Naive thymus-derived CD8-positive, alpha-beta T cell (primary cell): Measurements from ENCODE around the gene DOK1. TPM values are rescaled to one million over a fixed set of nuclear protein-coding genes. Genes with fewer than 3 reads are reported as not detected.
A peak's percentile ranks its signal among the peaks of the same experiment; 100 is the strongest.

Source experiments
- ATAC-seq, 2 donors: fragments of 150-1000 bp; cut with Tn5 transposase in 1 of 2; sonication (Bioruptor Pico), chemical (Tn5 transposase) in 1 of 2; 1 replicate in 1 of 2; 2 replicates in 1 of 2; pipeline ENCODE4 v1.10.0; 2021; ENCODE audit warnings: mild to moderate bottlenecking in 2 of 2, moderate library complexity in 2 of 2
- POLR2A ChIA-PET: fragments of 350-600 bp; sonication (Branson Sonifier 250); formaldehyde crosslinking; loops from one replicate; lab custom pipeline; 2021; ENCODE audit warnings: antibody characterized with exemption; lab: Charles Lee
- DNase-seq, 10 donors: peaks; one replicate each; pipeline versions ENCODE4 v3.0.0 to v3.0.0-alpha.2; 2020 to 2022
- H3K27ac Mint-ChIP-seq, 10 donors: one replicate each; pipeline ENCODE4 v1.8.0; 2020 to 2022; ENCODE audit warnings: mild to moderate bottlenecking in 10 of 10, mixed read lengths in 10 of 10, moderate library complexity in 4 of 10, inconsistent platforms in 1 of 10
- H3K27me3 Mint-ChIP-seq, 5 donors: one replicate each; pipeline ENCODE4 v1.8.0; 2021 to 2022; ENCODE audit warnings: mixed read lengths in 5 of 5
- H3K36me3 Mint-ChIP-seq, 3 donors: one replicate each; pipeline ENCODE4 v1.8.0; 2020 to 2022; ENCODE audit warnings: mixed read lengths in 3 of 3, mild to moderate bottlenecking in 2 of 3, inconsistent platforms in 1 of 3
- H3K4me1 Mint-ChIP-seq, 4 donors: one replicate each; pipeline ENCODE4 v1.8.0; 2021 to 2022; ENCODE audit warnings: mixed read lengths in 4 of 4
- H3K4me3 Mint-ChIP-seq, 10 donors: one replicate each; pipeline ENCODE4 v1.8.0; 2020 to 2022; ENCODE audit warnings: mild to moderate bottlenecking in 10 of 10, mixed read lengths in 10 of 10, moderate library complexity in 6 of 10, inconsistent platforms in 1 of 10
- H3K9me3 Mint-ChIP-seq, 9 donors: one replicate each; pipeline ENCODE4 v1.8.0; 2020 to 2022; ENCODE audit warnings: mixed read lengths in 9 of 9, mild to moderate bottlenecking in 3 of 9, inconsistent platforms in 1 of 9, moderate library complexity in 1 of 9
- polyA plus RNA-seq, 3 donors: library from polyadenylated mRNA; unstranded; fragments of 300-500 nt; fragmentation: Illumina TruSeq; gene quantifications; one replicate each; pipeline ENCODE4 v1.2.3, GENCODE V29; 2021
- total RNA-seq, 8 experiments: library from RNA in 2 of 8; stranded (reverse) in 2 of 8; gene quantifications; one replicate each; pipeline ENCODE4 v1.2.3 and lab custom pipeline; 2021 to 2026

Gene DOK1
- 10 to 100 TPM; 21.0 to 23.1 TPM for total RNA-seq
- 10 to 100 TPM; 11.8 to 18.8 (median 15.9) TPM for polyA plus RNA-seq
- 2.0 to 26.6 (median 18.0) reads per million in 6 experiments for total RNA-seq (lab: John Stamatoyannopoulos, UW)

GRCh38 chr2:74553892-74554819 lies at the start of gene DOK1, which contains the start of gene LOXL3:
DOK1 (plus strand) TSS chr2:74554720; CDS start chr2:74554755, 35 bp downstream.
LOXL3 (minus strand) TSS chr2:74553942; CDS start chr2:74552634, 1,308 bp downstream.
- POLR2A ChIA-PET = interaction anchor here (0.6 to 1.1 kb wide), 5 partner anchors 23 to 82 kb away, joined by 3 to 5 read pairs (median 4); partner anchors contain the start of genes AUP1, HTRA2 and MRPL53
- H3K27ac Mint-ChIP-seq = peak within 1 kb of the TSS; percentile 66 to 95 (median 90)
- no peaks in the 10 kb centered on the region for H3K9me3 Mint-ChIP-seq

GRCh38 chr2:74505448-74506246 lies 48.9 kb upstream of the DOK1 start:
- peak overlapping the region in 9 of 10 donors; percentile 4 to 60 (median 33) for H3K4me3 Mint-ChIP-seq
- H3K4me1 Mint-ChIP-seq = peaks cover 22 to 65% (median 61%) of the 10 kb centered on the region in 4 donors
- H3K27me3 Mint-ChIP-seq = peaks cover 14 to 68% (median 43%) of the 10 kb centered on the region in 5 donors
- POLR2A ChIA-PET = interaction anchor here (1.0 to 2.5 kb wide), 7 partner anchors 10 to 83 kb away, joined by 3 to 17 read pairs (median 5); partner anchors contain the start of genes AUP1, CCDC142, DOK1 and HTRA2
- DNase-seq (no peak), ATAC-seq (no peak)
- H3K9me3 Mint-ChIP-seq = peaks cover 0 to 9% (median 0%) of the 10 kb centered on the region in 9 donors
- H3K27ac Mint-ChIP-seq = peak overlapping the region in 1 of 10 donors; percentile 44
- peaks cover 15 to 36% (median 31%) of the 10 kb centered on the region in 3 donors for H3K36me3 Mint-ChIP-seq

More at GRCh38 chr2:74553892-74554819, at the start of gene DOK1, which contains the start of gene LOXL3:
- peaks cover 12 to 26% (median 25%) of the 10 kb centered on the region in 4 donors for H3K4me1 Mint-ChIP-seq
- DNase-seq = peak; percentile 65 to 88 (median 78)
- no peaks in the 10 kb centered on the region for H3K36me3 Mint-ChIP-seq
- peak within 1 kb of the TSS; percentile 82 to 98 (median 92) for H3K4me3 Mint-ChIP-seq
- ATAC-seq = peak; percentile 77 to 79
- peaks cover 16 to 39% (median 27%) of the 10 kb centered on the region in 5 donors for H3K27me3 Mint-ChIP-seq

- ATAC-seq (peak; percentile 88 to 95), DNase-seq (peak; percentile 92 to 100 (median 98))
- Mint-ChIP-seq H3K9me3 (peaks cover 0 to 9% (median 0%) of the 10 kb centered on the region in 9 donors), H3K27me3 (peaks cover 14 to 64% (median 39%) of the 10 kb centered on the region in 5 donors), H3K4me3 (peak within 1 kb of the TSS; percentile 95 to 100 (median 99)), H3K36me3 (peaks cover 15 to 36% (median 31%) of the 10 kb centered on the region in 3 donors), H3K27ac (peak within 1 kb of the TSS; percentile 98 to 100 (median 100)), H3K4me1 (peaks cover 16 to 58% (median 54%) of the 10 kb centered on the region in 4 donors)
- POLR2A ChIA-PET = interaction anchor here (0.6 to 2.9 kb wide), 13 partner anchors 9 to 1330 kb away, joined by 3 to 17 read pairs (median 3); partner anchors contain the start of genes AUP1, CCDC142, HTRA2 and MOGS
Observed at GRCh38 chr2:74507145-74507925, 47.2 kb upstream of the DOK1 start, which contains the start of gene PCGF1. PCGF1 (minus strand) TSS chr2:74507695; CDS start chr2:74507668, 27 bp downstream.

- peaks cover 17 to 55% (median 50%) of the 10 kb centered on the region in 4 donors for H3K4me1 Mint-ChIP-seq
- peak; percentile 3 to 11 for ATAC-seq
Observed at GRCh38 chr2:74507926-74508520, 46.5 kb upstream of the DOK1 start.

GRCh38 chr2:74510272-74510671 lies 44.2 kb upstream of the DOK1 start:
- POLR2A ChIA-PET = interaction anchor here (0.9 to 2.7 kb wide), 4 partner anchors 8 to 52 kb away, joined by 3 to 18 read pairs (median 6); partner anchors contain the start of genes AUP1, CCDC142, HTRA2 and TTC31
- H3K36me3 Mint-ChIP-seq = peaks cover 5 to 23% (median 16%) of the 10 kb centered on the region in 3 donors
- peak overlapping the region in 1 of 10 donors; percentile 10 for H3K27ac Mint-ChIP-seq
- no peak for DNase-seq
- H3K27me3 Mint-ChIP-seq = peaks cover 8 to 52% (median 33%) of the 10 kb centered on the region in 5 donors
- ATAC-seq = no peak
- H3K4me3 Mint-ChIP-seq = no peak overlapping the region
- peaks cover 0 to 1% (median 0%) of the 10 kb centered on the region in 9 donors for H3K9me3 Mint-ChIP-seq
- peaks cover 18 to 42% (median 38%) of the 10 kb centered on the region in 4 donors for H3K4me1 Mint-ChIP-seq

More at GRCh38 chr2:74507926-74508520, 46.5 kb upstream of the DOK1 start:
- DNase-seq = no peak
- Mint-ChIP-seq H3K9me3 (peaks cover 0 to 9% (median 0%) of the 10 kb centered on the region in 9 donors), H3K4me3 (peak overlapping the region; percentile 95 to 100 (median 99)), H3K36me3 (peaks cover 15 to 36% (median 31%) of the 10 kb centered on the region in 3 donors), H3K27me3 (peaks cover 17 to 64% (median 41%) of the 10 kb centered on the region in 5 donors), H3K27ac (peak overlapping the region; percentile 98 to 100 (median 100))
- POLR2A ChIA-PET = interaction anchor here (1.1 to 2.9 kb wide), 7 partner anchors 9 to 50 kb away, joined by 3 to 17 read pairs (median 5); partner anchors contain the start of genes CCDC142, MOGS, TTC31 and WBP1

- Mint-ChIP-seq H3K36me3 (peaks cover 4 to 14% (median 8%) of the 10 kb centered on the region in 3 donors), H3K4me3 (peak overlapping the region in 2 of 10 donors; percentile 3 to 21), H3K4me1 (peaks cover 22 to 43% (median 40%) of the 10 kb centered on the region in 4 donors), H3K27ac (no peak overlapping the region), H3K9me3 (peaks cover 0 to 1% (median 0%) of the 10 kb centered on the region in 9 donors), H3K27me3 (peaks cover 9 to 53% (median 33%) of the 10 kb centered on the region in 5 donors)
- DNase-seq (no peak), ATAC-seq (no peak)
- POLR2A ChIA-PET = interaction anchor here (0.7 to 2.7 kb wide), 5 partner anchors 7 to 499 kb away, joined by 3 to 18 read pairs (median 5); partner anchors contain the start of genes AUP1 and HTRA2
Observed at GRCh38 chr2:74511104-74511989, 43.2 kb upstream of the DOK1 start.

GRCh38 chr2:74512744-74513604 lies 41.5 kb upstream of the DOK1 start:
- H3K27me3 Mint-ChIP-seq = peaks cover 23 to 58% (median 46%) of the 10 kb centered on the region in 5 donors
- H3K4me3 Mint-ChIP-seq = peak overlapping the region in 8 of 10 donors; percentile 22 to 59 (median 46)
- no peaks in the 10 kb centered on the region for H3K9me3 Mint-ChIP-seq
- POLR2A ChIA-PET = interaction anchor here (0.8 to 1.5 kb wide), 5 partner anchors 9 to 58 kb away, joined by 3 to 5 read pairs (median 3); partner anchors contain the start of genes AUP1, HTRA2 and INO80B
- peaks cover 19 to 35% (median 32%) of the 10 kb centered on the region in 4 donors for H3K4me1 Mint-ChIP-seq
- DNase-seq = no peak
- H3K27ac Mint-ChIP-seq = peak overlapping the region in 2 of 10 donors; percentile 34 to 78
- H3K36me3 Mint-ChIP-seq = peaks cover 0 to 5% (median 0%) of the 10 kb centered on the region in 3 donors
- ATAC-seq = no peak

GRCh38 chr2:74513605-74514367 lies 40.7 kb upstream of the DOK1 start:
- ATAC-seq (no peak), DNase-seq (peak in 2 of 10 donors; percentile 23 to 27)
- Mint-ChIP-seq H3K27ac (peak overlapping the region in 1 of 10 donors; percentile 53), H3K9me3 (no peaks in the 10 kb centered on the region), H3K4me3 (peak overlapping the region in 8 of 10 donors; percentile 22 to 59 (median 46)), H3K4me1 (peaks cover 13 to 26% (median 25%) of the 10 kb centered on the region in 4 donors), H3K27me3 (peaks cover 31 to 66% (median 54%) of the 10 kb centered on the region in 5 donors), H3K36me3 (peaks cover 0 to 5% (median 0%) of the 10 kb centered on the region in 3 donors)
- POLR2A ChIA-PET = interaction anchor here (0.7 to 6.2 kb wide), 5 partner anchors 10 to 59 kb away, joined by 3 to 35 read pairs (median 3); partner anchors contain the start of genes AUP1, CCDC142, HTRA2 and INO80B
